Cardiac septum (tissue), 1 donor: ENCODE results near the gene SYS1. TPM values are rescaled to one million over a fixed set of nuclear protein-coding genes. Genes with fewer than 3 reads are reported as not detected.
A peak's percentile ranks its signal among the peaks of the same experiment; 100 is the strongest.

Experiments
- DNase-seq: peaks from one replicate; pipeline ENCODE4 v3.0.0-alpha.2; 2020; ENCODE audit warnings: low spot score
- intact Hi-C: fragments of 100-400 bp; cut with DNase I; formaldehyde crosslinking; loops from one replicate; pipeline ENCODE4 v1.14.0; 2022
- long read RNA-seq: library from polyadenylated mRNA; unstranded; transcript quantifications from one replicate; pipeline ENCODE4 v2.0.0, GENCODE V29; 2021
- total RNA-seq: library from RNA; stranded (reverse); fragmentation: NEBNext Ultra II Directional; extraction: Animal tissue kit (Norgen Biotek cat#: 25700); gene quantifications from one replicate; pipeline ENCODE4 v1.2.1, GENCODE V29; 2021
- donor health status: DM: no; HTN: no; CAD: no.

Gene SYS1
- 17.4 TPM for total RNA-seq
- long read RNA-seq, transcript SYS1-201 (4 exons, 2,862 nt): major isoform, 35 of 38 reads
- long read RNA-seq, partial matches to known transcripts: 0 of 38 reads
- long read RNA-seq, other reads (novel, unspliced or antisense): 1 of 38 reads

DNA sequence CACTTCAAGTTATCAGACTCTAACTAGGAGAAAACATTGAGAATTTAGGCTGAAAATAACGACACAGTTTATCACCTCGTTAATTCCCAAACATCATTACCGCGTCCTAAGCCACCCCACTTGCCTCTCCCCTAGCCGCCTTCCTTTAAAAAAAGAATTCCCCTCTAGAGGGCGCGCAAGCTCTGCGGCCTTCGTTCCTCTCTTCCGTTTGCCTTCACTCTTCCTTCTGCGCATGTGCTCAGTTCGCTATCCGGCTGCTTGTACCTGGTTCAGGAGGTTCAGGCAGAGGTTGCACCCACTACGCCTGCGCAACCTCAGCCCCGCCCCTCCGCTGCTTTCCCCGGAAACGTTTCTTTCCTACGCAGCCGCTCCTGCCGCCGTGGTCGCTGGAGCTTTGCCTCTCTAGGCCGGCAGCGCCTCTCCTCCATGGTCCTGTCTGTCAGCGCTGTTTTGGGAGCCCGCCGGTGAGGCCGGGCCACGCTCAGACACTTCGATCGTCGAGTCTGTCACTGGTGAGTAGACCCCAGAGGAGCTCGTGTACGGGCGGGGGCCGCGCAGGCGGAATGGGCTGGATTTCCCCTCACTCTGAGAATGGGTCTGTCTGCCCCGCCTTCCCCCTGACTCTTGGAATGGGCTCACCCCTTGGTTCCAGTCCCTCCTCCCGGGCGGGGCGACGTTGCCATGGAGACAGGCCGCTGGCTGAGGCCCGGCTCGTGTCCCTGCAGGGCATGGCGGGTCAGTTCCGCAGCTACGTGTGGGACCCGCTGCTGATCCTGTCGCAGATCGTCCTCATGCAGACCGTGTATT, at the start of gene SYS1:
Gene SYS1, plus strand, starts transcription at position 353 of the 807 bp plus-strand sequence. Its CDS starts 376 bp downstream, at position 729.
- DNase-seq: peak; percentile 99
- intact Hi-C loops: loop anchor here (2.0 kb wide), 1 partner anchor 74 kb away; no protein-coding TSS in a partner anchor

DNA sequence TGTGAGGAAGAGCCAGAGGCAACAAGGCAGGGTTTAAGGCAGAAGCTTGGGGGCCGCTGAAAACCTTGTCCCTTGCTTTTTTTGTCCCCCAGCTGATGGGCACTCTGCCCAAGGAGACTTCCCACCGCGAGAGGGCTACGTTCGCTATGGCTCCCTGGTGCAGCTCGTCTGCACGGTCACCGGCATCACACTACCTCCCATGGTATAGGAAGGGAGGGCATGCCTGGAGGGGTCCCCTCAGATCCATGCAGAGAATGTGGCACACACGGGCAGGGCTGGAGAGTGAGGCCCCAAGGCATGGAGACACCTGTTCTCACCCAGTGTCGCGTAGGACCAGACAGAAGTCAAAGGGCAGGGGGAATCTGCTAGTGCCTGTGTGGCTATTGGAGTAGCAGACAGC, 49.0 kb upstream of the SYS1 start:
- intact Hi-C loops: no loop called here
- DNase-seq: no peak

DNA sequence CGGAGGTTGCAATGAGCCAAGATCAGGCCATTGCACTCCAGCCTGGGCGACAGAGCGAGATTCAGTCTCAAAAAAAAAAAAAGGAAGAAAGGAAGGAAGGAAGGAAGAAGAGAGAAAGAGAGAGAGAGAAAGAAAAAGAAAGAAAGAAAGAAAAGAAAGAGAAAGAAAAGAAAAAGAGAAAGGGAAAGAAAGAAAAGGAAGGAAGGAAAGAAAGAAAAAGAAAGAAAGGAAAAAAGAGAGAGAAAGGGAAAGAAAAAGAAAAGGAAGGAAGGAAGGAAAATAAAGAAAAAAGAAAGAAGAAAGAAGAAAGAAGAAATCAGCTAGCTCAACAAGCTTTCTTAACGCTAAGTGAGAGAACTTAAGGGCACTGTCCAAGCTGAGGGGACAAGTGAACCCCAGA, 47.3 kb upstream of the SYS1 start:
- intact Hi-C loops: no loop called here
- DNase-seq: no peak

DNA sequence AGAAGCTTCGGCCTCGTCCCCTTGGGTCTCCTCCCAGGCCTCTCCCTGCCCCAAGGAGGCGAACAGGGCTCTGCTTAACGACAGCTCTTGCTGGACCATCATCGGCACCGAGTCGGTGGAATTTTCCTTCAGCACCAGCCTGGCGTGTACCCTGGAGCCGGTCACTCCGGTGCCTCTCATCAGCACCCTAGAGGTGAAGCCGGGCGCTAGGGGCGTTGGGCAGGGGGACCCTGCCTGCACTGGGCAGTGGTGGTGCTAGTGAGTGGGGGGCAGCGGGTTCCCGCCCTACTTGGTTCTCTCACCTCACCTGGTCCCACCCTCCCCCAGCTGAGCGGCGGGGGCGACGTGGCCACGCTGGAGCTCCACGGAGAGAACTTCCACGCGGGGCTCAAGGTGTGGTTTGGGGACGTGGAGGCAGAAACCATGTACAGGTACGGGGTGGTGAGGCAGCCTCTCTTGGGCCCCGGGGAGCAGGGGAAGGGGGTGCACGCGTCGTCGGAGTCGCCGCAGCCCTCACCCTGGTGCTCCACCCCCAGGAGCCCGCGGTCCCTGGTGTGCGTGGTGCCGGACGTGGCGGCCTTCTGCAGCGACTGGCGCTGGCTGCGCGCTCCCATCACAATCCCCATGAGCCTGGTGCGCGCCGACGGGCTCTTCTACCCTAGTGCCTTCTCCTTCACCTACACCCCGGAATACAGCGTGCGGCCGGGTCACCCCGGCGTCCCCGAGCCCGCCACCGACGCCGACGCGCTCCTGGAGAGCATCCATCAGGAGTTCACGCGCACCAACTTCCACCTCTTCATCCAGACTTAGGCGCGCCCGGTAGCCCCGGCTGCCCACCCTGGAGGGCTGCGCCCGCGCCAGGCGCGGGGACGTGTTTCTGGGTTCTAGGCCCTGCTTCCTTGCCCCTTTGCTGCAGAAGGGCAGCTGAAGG, 46.5 kb upstream of the SYS1 start:
- intact Hi-C loops: no loop called here
- no peak for DNase-seq

DNA sequence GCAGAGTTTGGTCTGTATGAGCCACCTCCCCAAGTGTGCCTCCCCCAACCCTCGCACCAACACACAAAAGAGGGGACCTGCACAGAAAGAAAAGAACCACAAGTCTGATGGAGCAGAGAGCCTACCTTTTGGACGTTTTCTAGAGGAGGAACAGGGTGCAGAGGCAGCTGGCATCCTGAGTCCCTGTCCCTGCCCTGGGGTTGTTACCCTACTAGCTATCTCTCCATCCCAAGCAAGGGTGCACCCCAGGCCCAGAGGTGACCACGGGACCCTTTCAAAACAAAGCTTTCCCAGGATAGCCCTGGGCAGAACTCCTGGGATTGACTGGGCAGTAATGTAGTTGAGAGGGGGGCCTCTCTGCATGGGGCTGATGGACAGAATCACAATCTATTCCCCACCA, 45.1 kb upstream of the SYS1 start:
- intact Hi-C loops: loop anchor here (2.0 kb wide), 2 partner anchors 119 to 453 kb away; no protein-coding TSS in a partner anchor
- DNase-seq: no peak

DNA sequence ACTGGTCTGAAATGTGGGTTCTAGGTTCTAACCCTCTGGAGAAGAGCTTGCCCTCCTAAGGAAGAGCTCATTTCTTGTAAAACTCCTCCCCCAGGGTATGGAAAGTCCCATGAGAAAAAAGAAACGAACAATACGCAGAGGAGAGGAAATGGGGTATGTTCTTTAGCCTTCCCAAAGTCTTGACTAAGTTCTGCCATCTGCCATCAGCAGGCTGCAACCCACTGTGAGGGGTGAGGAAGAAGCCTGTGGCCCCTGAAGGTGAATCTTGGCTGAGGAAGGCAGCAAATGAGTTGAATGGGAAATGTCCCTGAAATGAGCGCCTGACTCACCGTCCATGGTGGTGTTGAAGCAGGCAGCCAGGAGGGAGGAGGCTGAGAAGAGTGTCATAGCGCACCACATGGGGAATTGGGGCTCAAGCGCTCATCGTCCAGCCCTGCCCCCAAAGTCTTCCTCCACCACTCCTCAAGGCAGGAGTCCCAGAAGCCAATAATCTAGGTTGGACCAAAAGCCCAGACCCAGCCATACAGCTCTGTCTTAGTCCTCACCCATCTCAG, 44.5 kb upstream of the SYS1 start:
- no peak for DNase-seq
- intact Hi-C loops: loop anchor here (2.0 kb wide), 2 partner anchors 118 to 452 kb away; no protein-coding TSS in a partner anchor

DNA sequence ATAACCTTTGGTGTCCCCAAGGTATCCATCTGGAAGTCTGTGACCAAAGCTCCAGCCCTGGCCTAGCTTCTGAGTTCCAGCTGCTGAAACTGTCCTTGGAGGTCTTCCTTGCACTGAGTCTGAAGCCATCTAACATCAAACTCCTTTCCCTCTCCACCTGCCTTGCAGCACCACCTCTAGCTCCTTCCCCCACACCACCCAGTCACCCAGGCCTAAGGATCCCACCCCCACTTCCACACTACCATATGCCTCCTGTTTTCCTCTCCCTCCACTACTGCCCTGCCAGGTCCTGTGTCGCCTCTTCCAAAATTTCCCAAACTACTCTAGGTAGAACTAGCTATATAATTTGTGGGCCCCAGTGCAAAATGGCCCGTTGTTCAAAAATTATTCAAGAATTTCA, 44.0 kb upstream of the SYS1 start:
- intact Hi-C loops: loop anchor here (2.0 kb wide), 2 partner anchors 118 to 452 kb away; no protein-coding TSS in a partner anchor
- no peak for DNase-seq

DNA sequence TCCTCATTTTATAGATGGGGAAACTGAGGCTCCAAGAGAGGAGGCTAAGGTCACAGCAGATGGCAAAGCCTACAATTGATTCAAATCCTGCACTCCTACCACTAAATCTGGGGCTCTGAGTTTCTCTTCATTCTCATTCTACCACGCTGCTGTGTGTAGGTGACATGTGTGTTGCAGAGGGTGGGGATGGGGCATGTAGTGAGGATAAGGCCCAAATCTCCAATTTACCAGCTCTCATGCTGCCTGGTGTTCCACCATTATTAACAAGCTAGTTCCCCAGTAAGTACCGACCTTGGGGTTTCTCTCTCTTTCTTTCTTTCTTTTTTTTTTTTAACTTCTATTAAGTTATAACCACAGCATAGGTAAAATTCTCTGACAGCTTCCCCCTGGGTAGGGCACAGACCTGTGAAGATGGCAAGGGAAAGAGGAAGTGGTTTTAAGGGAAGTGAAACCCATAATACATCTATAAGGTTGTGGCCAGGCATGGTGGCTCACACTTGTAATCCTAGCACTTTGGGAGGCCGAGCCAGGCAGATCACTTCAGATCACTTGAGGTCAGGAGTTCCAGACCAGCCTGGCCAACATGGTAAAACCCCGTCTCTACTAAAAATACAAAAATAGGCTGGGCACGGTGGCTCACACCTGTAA, 41.9 kb upstream of the SYS1 start:
- intact Hi-C loops: no loop called here

DNA sequence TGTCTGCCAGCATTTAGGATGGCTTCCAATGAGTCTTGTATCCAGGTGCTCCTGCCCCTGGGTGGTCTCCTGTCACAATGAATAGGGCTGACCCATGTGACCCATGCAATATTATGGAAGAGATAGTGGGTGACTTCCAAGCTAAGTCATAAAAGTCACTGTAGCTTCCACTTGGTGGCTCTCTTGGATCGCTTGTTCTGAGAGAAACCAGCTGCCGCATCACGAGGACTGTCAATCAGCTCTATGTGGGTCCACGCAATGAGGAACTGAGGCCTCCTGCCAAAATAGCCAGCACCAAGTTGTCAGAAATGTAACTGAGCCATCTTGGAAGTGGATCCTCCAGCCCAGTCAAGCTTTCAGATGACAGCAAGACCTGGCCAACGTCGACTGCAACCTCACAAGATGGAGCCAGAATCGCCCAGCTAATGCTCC, 40.0 kb upstream of the SYS1 start:
- DNase-seq: no peak
- intact Hi-C loops: loop anchor here (2.0 kb wide), 1 partner anchor 44 kb away; no protein-coding TSS in a partner anchor

More for the DNA sequence above, 41.9 kb upstream of the SYS1 start:
- DNase-seq: no peak

DNA sequence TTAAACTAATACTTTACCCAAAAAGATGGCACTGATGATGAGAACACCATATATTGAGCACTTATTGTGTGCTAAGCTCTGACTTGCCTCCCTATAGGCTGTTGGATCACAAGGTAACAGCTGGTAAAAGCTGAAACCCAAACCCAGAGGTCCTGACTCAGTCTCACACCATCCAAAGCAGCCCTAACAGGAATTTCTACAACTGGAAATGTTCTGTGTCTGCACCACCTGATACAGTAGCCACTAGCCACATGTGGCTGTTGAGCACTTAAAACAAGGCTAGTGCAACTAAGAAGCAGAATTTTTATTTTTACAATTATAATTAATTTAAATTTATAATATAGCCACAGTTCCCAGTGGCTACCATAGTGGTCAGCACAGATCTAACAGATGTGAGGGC, 39.2 kb upstream of the SYS1 start:
- intact Hi-C loops: loop anchor here (2.0 kb wide), 1 partner anchor 43 kb away; no protein-coding TSS in a partner anchor
- no peak for DNase-seq

DNA sequence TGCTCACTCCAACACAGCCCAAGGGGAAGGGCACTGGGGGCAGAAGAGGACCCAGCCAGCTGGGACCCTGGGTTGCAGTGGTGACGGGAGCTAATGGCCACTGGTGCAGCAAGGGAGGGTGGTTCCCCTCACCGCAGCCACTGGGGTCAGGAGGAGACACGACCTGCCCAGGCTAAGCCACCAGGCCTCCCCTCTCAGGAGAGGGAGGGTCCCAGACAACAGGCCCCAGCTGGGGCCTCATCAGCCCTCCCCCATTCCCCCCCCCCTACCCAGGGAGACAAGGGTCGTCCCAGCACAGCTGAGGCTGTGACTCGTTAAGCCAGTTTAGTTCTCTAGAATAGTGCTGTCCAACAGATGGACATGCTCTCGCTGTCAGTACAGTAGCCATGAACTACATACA, 37.6 kb upstream of the SYS1 start:
- intact Hi-C loops: no loop called here
- DNase-seq: no peak

DNA sequence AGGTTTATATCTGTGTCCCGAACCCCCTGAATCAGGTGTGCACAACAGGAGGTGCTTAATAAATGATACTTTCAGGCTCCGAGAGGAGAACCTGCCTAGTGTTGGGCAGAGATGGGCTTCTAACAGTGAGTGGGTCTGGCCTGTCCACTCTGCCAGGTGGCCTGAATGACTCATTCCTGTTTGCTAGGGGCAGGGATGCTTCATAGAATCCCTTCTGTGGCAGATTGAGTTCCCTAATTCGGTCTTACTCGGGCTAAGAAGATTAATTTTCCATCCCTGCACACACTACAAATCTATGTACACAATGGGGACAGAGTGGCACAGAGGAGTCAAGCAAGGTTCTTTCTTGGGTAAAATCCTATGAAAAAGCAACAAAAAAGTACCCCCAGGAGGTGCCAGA, 34.5 kb upstream of the SYS1 start:
- intact Hi-C loops: no loop called here

DNA sequence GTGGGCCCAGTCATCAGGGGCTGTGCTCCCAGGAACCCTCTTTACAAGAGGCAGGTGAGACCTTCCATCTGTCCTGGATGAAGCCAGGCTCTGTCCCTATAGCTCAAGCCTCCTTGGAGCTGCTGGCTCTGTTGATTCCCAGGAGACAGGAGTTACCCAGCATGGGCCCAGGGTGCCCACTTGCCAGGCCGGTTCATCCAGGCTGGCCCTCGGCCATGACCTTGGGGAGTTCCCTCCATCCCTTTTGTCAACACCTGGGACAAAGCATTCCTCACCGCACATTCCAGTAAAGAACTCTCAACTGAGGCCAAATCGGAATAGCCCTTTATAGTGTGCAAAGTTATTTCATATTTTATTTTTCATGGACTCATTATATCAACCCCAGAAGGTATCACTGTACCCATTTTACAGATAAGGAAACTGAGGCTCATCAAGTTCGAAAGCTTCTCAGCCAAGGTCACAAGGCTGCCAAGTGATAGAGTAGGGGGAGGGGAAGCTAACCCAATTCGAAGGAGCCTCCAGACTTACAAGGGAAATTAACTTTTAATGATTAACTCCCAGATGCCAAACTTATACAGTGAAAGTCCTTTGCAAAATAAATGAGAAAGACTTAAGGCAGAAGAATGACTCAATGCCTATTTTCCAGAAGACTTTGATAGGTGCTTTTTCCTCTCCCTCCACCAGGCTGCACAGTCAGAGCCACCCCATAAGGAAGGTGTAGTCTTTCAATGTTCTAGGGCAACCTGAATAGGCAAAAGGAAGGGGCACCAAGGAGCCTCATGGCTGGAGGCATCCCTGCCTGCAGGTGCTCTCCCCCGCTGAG, 33.2 kb upstream of the SYS1 start:
- intact Hi-C loops: no loop called here
- no peak for DNase-seq

More for the DNA sequence above, 34.5 kb upstream of the SYS1 start:
- DNase-seq: no peak

DNA sequence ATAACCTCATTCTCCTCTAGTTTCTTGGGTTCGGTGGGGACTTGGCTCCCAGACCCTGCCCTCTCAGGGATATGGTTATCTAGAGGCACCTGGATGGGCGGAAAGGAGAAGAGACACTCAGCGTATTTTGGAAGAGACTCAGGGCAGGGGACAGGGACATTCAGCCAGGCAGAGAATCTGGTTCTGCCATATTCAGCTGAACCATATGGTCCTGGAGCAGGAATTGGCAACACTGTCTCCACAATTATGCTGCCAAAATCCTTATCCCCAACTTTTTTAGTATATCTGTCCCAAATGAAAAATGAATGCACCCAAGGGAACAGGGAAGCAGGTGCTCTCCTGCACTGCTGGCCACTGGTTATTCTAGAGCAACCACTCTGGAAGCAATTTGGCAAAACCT, 32.5 kb upstream of the SYS1 start:
- DNase-seq: no peak
- intact Hi-C loops: no loop called here

DNA sequence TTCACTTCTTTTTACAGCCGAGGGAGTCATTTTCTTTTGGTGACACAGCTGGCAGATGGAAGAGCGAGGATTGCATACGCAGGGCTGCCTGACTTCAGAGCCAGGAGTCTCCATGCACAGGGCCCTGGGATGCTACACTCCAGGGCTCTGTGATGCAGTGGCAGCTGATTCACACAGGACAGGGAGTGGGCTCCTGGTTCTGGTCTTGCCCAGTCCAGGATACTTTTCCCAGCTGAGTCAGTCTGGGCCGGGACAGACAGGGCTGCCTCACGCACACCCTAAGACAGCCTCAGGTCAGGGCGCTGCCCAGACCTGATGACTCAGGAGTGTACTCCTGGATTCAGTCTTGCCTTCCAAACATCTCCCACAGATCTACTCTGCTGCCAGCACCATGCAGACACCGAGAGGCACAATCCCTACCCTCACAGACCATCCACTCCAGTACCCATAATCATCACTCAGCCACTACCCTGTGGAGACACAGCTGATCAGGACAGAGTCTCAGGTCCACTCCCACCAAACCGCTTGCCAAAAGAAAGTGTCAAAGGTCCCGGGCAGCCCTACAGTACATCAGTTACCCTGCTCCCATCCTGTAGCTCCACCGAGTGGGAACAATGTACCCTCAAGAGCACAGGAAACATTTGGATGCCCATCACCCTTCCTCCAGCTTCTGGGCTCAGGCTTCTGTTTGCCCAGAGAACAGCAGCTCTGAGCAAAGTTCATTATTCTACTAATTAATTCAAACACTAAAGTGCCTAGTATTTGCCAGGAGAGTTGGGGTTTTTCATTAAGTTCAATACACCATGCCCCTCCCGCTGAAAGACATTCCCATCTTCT, 26.2 kb upstream of the SYS1 start:
- intact Hi-C loops: no loop called here
- DNase-seq: no peak

DNA sequence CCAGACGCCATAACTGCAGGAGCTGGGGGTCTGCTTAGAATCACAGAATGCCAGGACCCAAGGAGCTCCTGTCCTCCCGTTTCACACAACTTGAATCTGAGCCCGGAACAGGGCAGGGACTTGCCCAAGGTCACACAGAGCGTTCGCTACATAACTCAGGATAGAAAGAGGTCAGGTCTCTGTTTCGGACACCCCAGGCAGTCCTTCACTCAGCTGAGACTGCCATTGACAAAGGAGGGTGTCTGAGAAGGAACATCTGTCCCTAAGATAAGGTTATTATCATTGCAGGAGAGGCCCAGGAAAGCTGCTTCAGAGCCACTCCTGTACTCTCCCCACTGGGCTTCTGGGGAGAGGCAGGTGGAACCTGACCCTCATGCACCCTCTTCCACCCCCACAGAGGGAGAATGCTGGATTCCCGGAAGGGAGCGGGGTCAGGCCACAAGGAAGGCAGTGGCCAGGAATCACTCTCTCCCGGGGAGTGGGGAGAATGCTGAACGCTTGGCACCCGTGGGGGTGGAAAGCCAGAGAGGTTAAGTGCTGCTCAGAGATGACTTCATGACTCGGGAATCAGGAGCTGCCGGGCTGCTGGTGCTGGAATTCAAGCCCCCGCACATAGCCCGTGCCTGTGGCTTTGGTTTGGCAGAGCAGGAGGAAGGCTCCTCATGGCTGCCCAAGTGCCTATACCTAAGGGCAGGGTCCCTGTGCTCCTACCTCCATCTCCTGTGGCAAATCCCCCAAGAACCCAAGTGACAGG, 25.4 kb upstream of the SYS1 start:
- intact Hi-C loops: no loop called here
- DNase-seq: peak; percentile 83
